Inflammatory macrophage treated with lipopolysaccharide for 4 hours (primary cell): ENCODE results near the gene PABPC5.

Experiments
- DNase-seq: peaks from one replicate; pipeline ENCODE4 v3.0.0-alpha.2; 2020

PABPC5 gene

GRCh38 chrX:91434351-91435168, at the start of gene PABPC5:
TSS of gene PABPC5 (plus strand) at chrX:91434839. CDS start at chrX:91435578, 739 bp downstream.
- no peak for DNase-seq

DNA sequence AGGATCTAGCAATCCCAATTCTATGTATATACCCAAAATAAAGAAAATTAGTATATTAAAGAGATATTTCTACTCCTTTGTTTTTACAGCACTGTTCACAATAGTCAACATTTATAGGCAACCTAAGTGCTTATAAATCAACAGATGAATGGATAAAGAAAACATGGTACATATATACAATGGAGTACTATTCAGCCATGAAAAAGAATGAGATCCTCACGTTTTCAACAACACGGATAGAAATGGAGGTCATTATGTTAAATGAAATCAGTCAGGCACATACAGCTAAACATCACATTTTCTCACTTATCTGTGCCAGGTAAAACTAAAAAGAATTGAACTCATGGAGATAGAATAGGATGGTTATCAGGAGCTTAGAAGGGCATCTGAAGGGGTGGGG, 45.6 kb upstream of the PABPC5 start:
- no peak for DNase-seq

GRCh38 chrX:91414713-91415112, 19.9 kb upstream of the PABPC5 start:
- no peak for DNase-seq

DNA sequence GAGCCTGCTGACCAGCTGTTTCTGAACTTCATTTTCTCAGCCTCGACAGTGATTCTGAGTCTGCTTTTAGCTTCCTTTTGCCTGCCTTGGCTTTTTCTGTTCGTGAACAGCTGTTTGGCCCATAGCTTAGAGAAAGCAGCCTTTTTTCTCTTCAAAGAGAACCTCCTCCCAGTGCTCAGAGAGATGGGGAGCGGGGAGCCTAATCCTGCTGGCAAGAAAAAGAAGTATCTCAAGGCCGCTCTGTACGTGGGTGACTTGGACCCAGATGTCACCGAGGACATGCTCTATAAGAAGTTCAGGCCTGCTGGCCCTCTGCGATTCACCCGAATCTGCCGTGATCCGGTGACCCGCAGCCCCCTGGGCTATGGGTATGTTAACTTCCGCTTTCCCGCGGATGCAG, 756 bp downstream of the PABPC5 start:
- DNase-seq, result no peak
